Adrenal gland (tissue), 12 donors: ENCODE measurements around the gene DAPK2. TPM values are rescaled to one million over a fixed set of nuclear protein-coding genes. Genes with fewer than 3 reads are reported as not detected.

Experiments
- DNase-seq, 7 donors: peaks; one replicate each; pipeline ENCODE4 v3.0.0-alpha.2; 2019 to 2020
- H3K27ac ChIP-seq, 5 donors: fragments of 200-600 bp; sonication (generic) in 4 of 5; 1 replicate in 3 of 5; 2 replicates in 2 of 5; pipeline versions ENCODE4 v1.5.1 to v1.8.0; 2016 to 2020; ENCODE audit warnings: mild to moderate bottlenecking in 1 of 5
- H3K27me3 ChIP-seq: fragments of 200-600 bp; 2 replicates; pipeline ENCODE4 v1.8.0; 2021
- H3K36me3 ChIP-seq, 2 donors: fragments of 200-600 bp; replicated peaks in 1 of 2; 1 replicate in 1 of 2; 2 replicates in 1 of 2; pipeline versions ENCODE4 v1.5.1 to v1.8.0; 2018 to 2022
- H3K4me1 ChIP-seq, 2 donors: fragments of 200-600 bp; replicated peaks in 1 of 2; 1 replicate in 1 of 2; 2 replicates in 1 of 2; pipeline versions ENCODE4 v1.5.1 to v1.8.0; 2018 to 2021
- H3K4me3 ChIP-seq, 4 donors: fragments of 200-600 bp; sonication (generic) in 3 of 4; one replicate each; pipeline ENCODE4 v1.5.1; 2016 to 2018
- H3K9me3 ChIP-seq, 3 donors: fragments of 200-600 bp; sonication (generic) in 1 of 3; replicated peaks in 1 of 3; 1 replicate in 2 of 3; 2 replicates in 1 of 3; pipeline versions ENCODE4 v1.5.1 to v1.8.0; 2016 to 2021
- POLR2A ChIP-seq, 2 donors: fragments of 450-650 bp; IDR thresholded peaks; one replicate each; pipeline ENCODE4 v1.6.1; 2017; ENCODE audit warnings: antibody characterized with exemption in 2 of 2, mild to moderate bottlenecking in 2 of 2, moderate library complexity in 1 of 2
- WGBS, 4 donors: extraction: QIAGEN DNeasy Blood & Tissue Kit in 2 of 4; methylation state at CpG; one replicate each; pipeline versions ENCODE4 v1.1.5 to v1.1.7; 2013 to 2017; 5-methylcytosine and 5-hydroxymethylcytosine counted together
- intact Hi-C, 2 donors: fragments of 100-400 bp; cut with DNase I; formaldehyde crosslinking; loops; one replicate each; pipeline versions ENCODE4 v1.14.1 to v1.15.0; 2022 to 2023
- polyA plus RNA-seq, 3 donors: library from polyadenylated mRNA; stranded (reverse); fragments of 200-250 nt in 2 of 3; fragments of 350-450 nt in 1 of 3; fragmentation: Illumina TruSeq in 1 of 3; extraction: RNeasy Lipid Tissue Mini Kit (QIAGEN cat#74804) in 1 of 3; gene quantifications; one replicate each; pipeline ENCODE4 v1.2.3, GENCODE V29; 2013 to 2014
- total RNA-seq, 9 donors: library from RNA; depleted of rRNA in 4 of 9; stranded (reverse); fragments of >200 nt in 4 of 9; fragments of 120-200 nt in 1 of 9; fragmentation: NEBNext Ultra II Directional in 1 of 9; extraction: Animal tissue kit (Norgen Biotek cat#: 25700) in 1 of 9; gene quantifications; one replicate each; pipeline versions ENCODE4 v1.1.0 to v1.2.4, GENCODE V29; 2013 to 2023
- TF ChIP-seq, protein P1 (sequence below), 6 experiments: fragments of 450-650 bp in 4 of 6; fragments of 200-600 bp in 2 of 6; sonication (generic) in 1 of 6; IDR thresholded peaks; 1 replicate in 5 of 6; 2 replicates in 1 of 6; pipeline versions ENCODE4 v1.5.1 to v1.8.0; 2016 to 2021; ENCODE audit warnings: antibody characterized with exemption in 6 of 6, mild to moderate bottlenecking in 2 of 6, moderate library complexity in 1 of 6
- donor health status: healthy with polysubstance abuse.
- donor health status: Bipolar disorder and iron deficiency.
- donor health status: DM: yes; HTN: yes; CAD: no.
- donor health status: DM: no; HTN: no; CAD: no.
- donor health status: DM: no; HTN: no; CAD: no.
- donor health status: DM: yes; HTN: yes; CAD: no.

DAPK2 gene
- total and polyA plus RNA-seq, 12 donors = 0.97 to 8.7 (median 6.1) TPM

- Histone ChIP-seq H3K27me3 (no peaks in the 10 kb centered on the region), H3K36me3 (no peaks in the 10 kb centered on the region), H3K4me1 (no peaks in the 10 kb centered on the region), H3K27ac (no peak overlapping the region), H3K4me3 (no peak overlapping the region), H3K9me3 (no peaks in the 10 kb centered on the region)
- intact Hi-C loops = no loop called here
- TF ChIP-seq, protein P1, sequence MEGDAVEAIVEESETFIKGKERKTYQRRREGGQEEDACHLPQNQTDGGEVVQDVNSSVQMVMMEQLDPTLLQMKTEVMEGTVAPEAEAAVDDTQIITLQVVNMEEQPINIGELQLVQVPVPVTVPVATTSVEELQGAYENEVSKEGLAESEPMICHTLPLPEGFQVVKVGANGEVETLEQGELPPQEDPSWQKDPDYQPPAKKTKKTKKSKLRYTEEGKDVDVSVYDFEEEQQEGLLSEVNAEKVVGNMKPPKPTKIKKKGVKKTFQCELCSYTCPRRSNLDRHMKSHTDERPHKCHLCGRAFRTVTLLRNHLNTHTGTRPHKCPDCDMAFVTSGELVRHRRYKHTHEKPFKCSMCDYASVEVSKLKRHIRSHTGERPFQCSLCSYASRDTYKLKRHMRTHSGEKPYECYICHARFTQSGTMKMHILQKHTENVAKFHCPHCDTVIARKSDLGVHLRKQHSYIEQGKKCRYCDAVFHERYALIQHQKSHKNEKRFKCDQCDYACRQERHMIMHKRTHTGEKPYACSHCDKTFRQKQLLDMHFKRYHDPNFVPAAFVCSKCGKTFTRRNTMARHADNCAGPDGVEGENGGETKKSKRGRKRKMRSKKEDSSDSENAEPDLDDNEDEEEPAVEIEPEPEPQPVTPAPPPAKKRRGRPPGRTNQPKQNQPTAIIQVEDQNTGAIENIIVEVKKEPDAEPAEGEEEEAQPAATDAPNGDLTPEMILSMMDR (IDR thresholded peaks at IDR 0.05) = no peak
- no peak for TF ChIP-seq POLR2A (IDR thresholded peaks at IDR 0.05)
- WGBS, 4 donors = 74 to 81% (median 75%) methylated on average over 2 of the region's 2 CpGs
- DNase-seq = no peak
Measured at GRCh38 chr15:63869371-63870042, 176.8 kb downstream of the DAPK2 start.

DNA sequence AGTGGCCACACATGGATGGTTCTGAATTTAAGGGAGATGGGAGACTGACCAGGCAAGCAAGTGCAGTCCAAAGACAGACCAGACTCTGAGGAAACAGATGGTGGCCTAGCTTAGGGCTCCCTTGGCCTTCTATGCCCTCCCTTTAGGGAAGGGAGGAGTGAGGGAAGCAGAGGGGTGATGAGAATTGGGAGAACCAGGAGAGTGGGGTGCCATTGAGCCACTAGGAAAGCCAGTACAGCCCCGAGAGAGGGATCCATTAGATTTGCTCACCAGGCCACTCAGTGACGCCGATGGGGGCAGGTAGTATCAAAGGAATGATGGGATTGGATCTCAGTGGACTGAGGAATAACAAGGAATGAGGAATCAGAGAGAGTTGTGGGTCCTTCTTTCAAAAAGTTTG is 182.1 kb downstream of the DAPK2 start:
- 39 to 96% (median 81%) methylated on average over 3 of the region's 3 CpGs for WGBS, 4 donors
- TF ChIP-seq, protein P1 (IDR thresholded peaks at IDR 0.05) = no peak
- Histone ChIP-seq H3K36me3 (no peaks in the 10 kb centered on the region), H3K27ac (no peak overlapping the region), H3K4me1 (no peaks in the 10 kb centered on the region), H3K27me3 (no peaks in the 10 kb centered on the region), H3K4me3 (no peak overlapping the region), H3K9me3 (no peaks in the 10 kb centered on the region)
- intact Hi-C loops = no loop called here
- DNase-seq = no peak

DNA sequence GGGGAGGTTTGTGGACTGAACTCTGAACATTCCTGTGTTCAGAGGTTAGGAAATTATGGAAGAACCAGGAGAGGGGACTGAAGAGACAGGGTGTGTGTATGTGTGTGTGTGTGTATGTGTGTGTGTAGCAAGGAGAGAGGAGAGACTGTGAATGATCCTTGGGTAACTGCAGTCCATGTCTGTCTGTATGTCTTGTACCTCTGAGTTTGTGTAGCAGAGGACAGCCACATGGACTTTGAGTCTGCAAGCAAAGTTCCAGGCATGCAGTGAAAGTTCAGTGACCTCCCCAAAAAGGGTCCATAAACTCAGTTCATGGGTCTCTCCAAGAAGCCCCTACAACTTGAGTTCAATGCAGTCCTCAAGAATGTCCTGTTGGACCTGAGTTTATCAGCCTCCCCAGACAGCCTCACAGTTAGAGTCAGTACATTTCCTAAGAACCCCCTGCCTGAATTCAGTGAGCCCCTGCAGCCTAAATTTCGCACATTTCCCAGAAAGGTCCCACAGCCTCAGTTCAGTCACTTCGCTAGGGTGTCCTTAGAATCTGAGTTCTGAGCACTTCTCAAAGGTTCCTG is 184.3 kb downstream of the DAPK2 start:
- no peaks in the 10 kb centered on the region for H3K9me3 ChIP-seq
- 93 to 100% (median 98%) methylated on average over 2 of the region's 2 CpGs for WGBS, 4 donors
- no peak overlapping the region for H3K4me3 ChIP-seq
- no peaks in the 10 kb centered on the region for H3K27me3 ChIP-seq
- DNase-seq = no peak
- no peaks in the 10 kb centered on the region for H3K4me1 ChIP-seq
- TF ChIP-seq, protein P1 (IDR thresholded peaks at IDR 0.05) = no peak
- no peak for TF ChIP-seq POLR2A (IDR thresholded peaks at IDR 0.05)
- H3K36me3 ChIP-seq = no peaks in the 10 kb centered on the region
- intact Hi-C loops = no loop called here
- no peak overlapping the region for H3K27ac ChIP-seq

DNA sequence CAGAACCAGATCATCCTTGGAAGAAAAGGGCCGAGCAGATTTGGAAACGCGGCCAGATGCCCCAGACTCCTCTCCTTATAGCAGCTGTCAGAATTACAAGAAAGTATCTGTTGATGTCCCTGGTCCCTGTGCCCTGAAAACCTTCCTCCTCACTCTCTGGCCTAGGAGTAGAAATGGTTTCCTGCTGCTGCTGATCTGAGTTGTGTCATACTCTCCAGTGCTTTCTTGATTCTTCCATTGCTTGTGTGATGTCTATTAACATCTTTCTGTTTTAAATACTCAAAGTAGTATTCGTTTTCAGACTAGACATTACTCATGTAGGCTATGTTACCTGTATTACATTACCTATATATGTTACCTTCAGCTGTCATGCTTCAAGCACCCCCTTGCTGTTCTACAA is 185.7 kb downstream of the DAPK2 start:
- intact Hi-C loops = no loop called here

GRCh38 chr15:63860155-63860554 is 186.1 kb downstream of the DAPK2 start:
- no peak for DNase-seq
- WGBS, 4 donors = 74 to 100% (median 85%) methylated on average over 1 of the region's 1 CpG
- Histone ChIP-seq H3K27ac (no peak overlapping the region), H3K4me1 (no peaks in the 10 kb centered on the region), H3K36me3 (no peaks in the 10 kb centered on the region), H3K4me3 (no peak overlapping the region), H3K27me3 (no peaks in the 10 kb centered on the region), H3K9me3 (no peaks in the 10 kb centered on the region)
- intact Hi-C loops = no loop called here
- TF ChIP-seq POLR2A (IDR thresholded peaks at IDR 0.05) = no peak
- TF ChIP-seq, protein P1 (IDR thresholded peaks at IDR 0.05) = no peak

More for the DNA sequence above, 185.7 kb downstream of the DAPK2 start:
- no peak for TF ChIP-seq POLR2A (IDR thresholded peaks at IDR 0.05)
- DNase-seq = no peak
- H3K36me3 ChIP-seq = no peaks in the 10 kb centered on the region
- no peak overlapping the region for H3K27ac ChIP-seq
- H3K4me1 ChIP-seq = no peaks in the 10 kb centered on the region
- WGBS, 4 donors = 62 to 95% (median 71%) methylated on average over 4 of the region's 4 CpGs
- no peaks in the 10 kb centered on the region for H3K9me3 ChIP-seq
- H3K4me3 ChIP-seq = no peak overlapping the region
- H3K27me3 ChIP-seq = no peaks in the 10 kb centered on the region
